ENCODE results near the gene HEBP2.
A peak's percentile ranks its signal among the peaks of the same experiment; 100 is the strongest.

HEBP2 gene

DNA sequence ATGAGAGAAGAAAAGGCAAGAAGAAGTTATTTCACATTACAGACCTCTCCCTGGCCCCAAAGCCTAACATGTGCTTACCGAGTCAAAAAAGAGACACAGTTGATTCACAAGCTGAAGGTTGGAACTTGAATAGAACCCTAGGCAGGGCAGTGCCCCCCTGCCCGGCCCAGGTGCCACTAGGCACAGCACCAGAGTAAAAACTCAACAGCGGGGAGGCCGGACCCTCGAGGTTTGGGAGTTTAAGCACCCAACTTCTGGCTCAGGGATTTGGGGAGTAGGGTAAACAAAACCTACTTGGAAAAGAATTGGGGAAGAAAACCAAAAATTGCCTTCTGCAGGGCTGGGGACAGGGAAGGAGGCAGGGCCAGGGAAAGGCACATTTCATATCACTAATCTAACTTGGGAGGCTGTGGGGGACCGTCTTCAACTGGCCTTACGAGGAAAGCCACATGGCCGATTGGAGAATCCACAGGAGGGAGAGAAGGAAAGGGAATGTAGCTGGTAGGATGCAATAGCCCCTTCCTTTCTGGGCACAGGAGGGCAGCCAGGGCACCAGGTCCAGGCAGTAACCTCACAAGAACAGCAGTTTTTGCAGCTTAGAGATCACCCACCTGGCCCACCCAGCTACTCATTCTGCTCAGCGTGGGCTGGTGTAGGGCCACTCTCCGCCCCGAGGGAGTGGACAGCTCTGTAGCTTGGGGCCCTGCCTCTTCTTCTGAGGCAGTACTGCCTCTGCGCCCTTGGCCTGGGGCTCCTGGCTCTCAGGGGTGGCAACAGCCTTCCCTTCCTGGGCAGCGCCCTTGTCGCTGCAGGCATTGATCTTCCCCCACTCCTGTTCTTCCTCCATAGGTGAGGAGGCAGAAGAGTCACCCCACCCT is 1.8 kb upstream of the HEBP2 start:
- no peaks in the 10 kb centered on the region for H3K9me3 ChIP-seq (ENCODE audit: control insufficient read depth, low read length)
- peaks cover 15% of the 10 kb centered on the region for H3K4me1 ChIP-seq (ENCODE audit: control insufficient read depth, insufficient read depth, low read length)
- DNase-seq (ENCODE audit: low read depth) = no peak
- H3K9ac ChIP-seq (ENCODE audit: low read length) = no peak overlapping the region
- no peak overlapping the region for H3K4me3 ChIP-seq (ENCODE audit: low read length)
- H3K36me3 ChIP-seq (ENCODE audit: control insufficient read depth, insufficient read depth, low read length, severe bottlenecking) = peaks cover 16% of the 10 kb centered on the region
- no peaks in the 10 kb centered on the region for H3K27me3 ChIP-seq (replicated peaks; ENCODE audit: control insufficient read depth, insufficient read depth, low read length)

DNA sequence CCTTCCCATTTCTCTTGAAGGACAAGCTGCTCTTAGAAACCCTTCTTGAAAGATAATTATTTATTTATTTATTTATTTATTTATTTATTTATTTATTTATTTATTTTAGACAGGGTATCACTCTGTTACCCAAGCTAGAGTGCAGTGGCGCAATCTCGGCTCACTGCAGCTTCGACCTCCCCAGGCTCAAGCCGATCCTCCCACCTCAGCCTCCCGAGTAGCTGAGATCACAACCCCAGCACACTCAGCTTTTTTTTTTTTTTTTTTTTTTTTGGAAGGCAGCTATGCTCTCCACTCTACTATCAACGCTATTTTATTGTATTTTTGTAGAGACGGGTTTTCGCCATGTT is 1.2 kb upstream of the HEBP2 start:
- DNase-seq (ENCODE audit: low read depth) = no peak
- Histone ChIP-seq H3K27me3 (replicated peaks; ENCODE audit: control insufficient read depth, insufficient read depth, low read length) (no peaks in the 10 kb centered on the region), H3K9me3 (ENCODE audit: control insufficient read depth, low read length) (no peaks in the 10 kb centered on the region), H3K36me3 (ENCODE audit: control insufficient read depth, insufficient read depth, low read length, severe bottlenecking) (peaks cover 22% of the 10 kb centered on the region), H3K4me1 (ENCODE audit: control insufficient read depth, insufficient read depth, low read length) (peaks cover 21% of the 10 kb centered on the region), H3K9ac (ENCODE audit: low read length) (peak overlapping the region; percentile 96), H3K4me3 (ENCODE audit: low read length) (peak overlapping the region; percentile 94)

DNA sequence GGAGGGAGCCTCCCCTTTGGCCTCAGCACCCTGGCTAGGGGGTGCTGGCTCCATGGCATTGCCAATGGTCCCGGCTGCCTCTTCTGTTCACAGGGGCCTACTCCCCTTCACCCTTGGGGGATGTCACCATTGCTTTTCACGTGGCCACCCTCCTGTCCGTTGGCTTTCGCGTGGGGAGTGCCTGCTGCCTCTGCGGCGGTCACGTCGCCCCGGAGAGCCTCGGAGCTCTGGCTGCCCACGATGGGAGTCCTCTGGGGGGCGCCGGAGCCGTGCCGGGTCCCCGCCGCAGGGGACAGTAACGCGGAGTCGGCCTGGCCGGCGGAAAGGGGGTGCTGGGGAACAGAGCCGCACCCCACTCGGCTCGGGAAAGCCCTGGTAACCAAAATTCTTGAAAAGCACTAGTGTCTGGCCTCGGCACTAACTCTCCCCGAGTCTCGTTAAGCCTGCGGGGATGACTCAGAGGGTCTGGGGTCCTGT is 661 bp upstream of the HEBP2 start:
- no peaks in the 10 kb centered on the region for H3K27me3 ChIP-seq (replicated peaks; ENCODE audit: control insufficient read depth, insufficient read depth, low read length)
- peaks cover 25% of the 10 kb centered on the region for H3K4me1 ChIP-seq (ENCODE audit: control insufficient read depth, insufficient read depth, low read length)
- DNase-seq (ENCODE audit: low read depth) = peak; percentile 54

DNA sequence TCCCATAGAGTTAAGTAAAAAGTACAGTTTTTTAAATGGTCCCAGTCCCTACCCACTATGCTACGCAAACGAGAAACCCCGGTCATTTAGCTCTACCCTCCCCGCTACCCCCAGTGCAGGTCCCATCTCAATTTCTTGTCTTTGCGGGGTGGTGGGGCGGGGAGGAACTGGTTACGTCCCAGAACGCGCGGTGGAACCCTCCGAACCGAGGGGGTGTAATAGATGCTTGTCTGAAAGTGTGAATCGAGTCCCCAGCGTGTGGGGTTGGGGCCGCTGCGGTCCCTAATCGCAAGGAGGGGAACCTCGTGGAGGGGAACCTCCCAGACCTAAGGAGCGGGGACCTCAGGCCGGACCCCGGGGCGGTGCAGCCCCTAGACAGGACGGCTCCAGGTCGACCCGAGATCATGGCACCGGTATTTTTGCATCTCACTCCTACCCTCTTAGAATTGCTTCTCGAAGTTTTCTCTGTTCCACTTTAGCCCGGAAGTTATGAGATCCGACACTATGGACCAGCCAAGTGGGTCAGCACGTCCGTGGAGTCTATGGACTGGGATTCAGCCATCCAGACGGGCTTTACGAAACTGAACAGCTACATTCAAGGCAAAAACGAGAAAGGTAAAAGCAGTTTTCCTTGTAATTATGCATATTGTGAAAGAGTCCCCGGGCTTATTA is 779 bp downstream of the HEBP2 start:
- H3K9ac ChIP-seq (ENCODE audit: low read length) = peak overlapping the region; percentile 96
- peaks cover 38% of the 10 kb centered on the region for H3K36me3 ChIP-seq (ENCODE audit: control insufficient read depth, insufficient read depth, low read length, severe bottlenecking)
- H3K4me1 ChIP-seq (ENCODE audit: control insufficient read depth, insufficient read depth, low read length) = peaks cover 38% of the 10 kb centered on the region
- peak; percentile 52 for DNase-seq (ENCODE audit: low read depth)
- H3K9me3 ChIP-seq (ENCODE audit: control insufficient read depth, low read length) = no peaks in the 10 kb centered on the region
- H3K4me3 ChIP-seq (ENCODE audit: low read length) = peak overlapping the region; percentile 94
- no peaks in the 10 kb centered on the region for H3K27me3 ChIP-seq (replicated peaks; ENCODE audit: control insufficient read depth, insufficient read depth, low read length)

More for the DNA sequence above, 661 bp upstream of the HEBP2 start:
- H3K9me3 ChIP-seq (ENCODE audit: control insufficient read depth, low read length) = no peaks in the 10 kb centered on the region
- peak overlapping the region; percentile 96 for H3K9ac ChIP-seq (ENCODE audit: low read length)
- H3K36me3 ChIP-seq (ENCODE audit: control insufficient read depth, insufficient read depth, low read length, severe bottlenecking) = peaks cover 24% of the 10 kb centered on the region
- H3K4me3 ChIP-seq (ENCODE audit: low read length) = peak overlapping the region; percentile 94

DNA sequence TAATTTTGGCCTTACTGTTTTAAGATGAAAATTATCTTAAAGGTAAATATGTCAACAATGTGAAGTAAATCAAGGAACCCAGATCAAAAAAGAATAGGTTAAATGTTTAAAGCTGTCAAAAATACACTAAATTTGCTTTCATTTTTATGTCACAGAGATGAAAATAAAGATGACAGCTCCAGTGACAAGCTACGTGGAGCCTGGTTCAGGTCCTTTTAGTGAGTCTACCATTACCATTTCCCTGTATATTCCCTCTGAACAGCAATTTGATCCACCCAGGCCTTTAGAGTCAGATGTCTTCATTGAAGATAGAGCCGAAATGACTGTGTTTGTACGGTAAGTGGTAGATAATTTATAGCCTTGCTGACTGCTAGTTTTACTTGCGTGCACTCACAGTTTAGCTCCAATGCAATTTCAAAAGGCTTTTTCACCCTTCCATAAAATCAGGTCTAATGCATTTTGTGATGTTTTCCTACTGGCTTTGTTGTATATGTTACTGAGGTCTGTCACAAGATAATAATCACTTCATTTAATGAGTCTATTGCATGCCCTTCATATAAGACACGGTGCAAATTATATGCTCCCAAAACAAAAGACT is 1.9 kb downstream of the HEBP2 start:
- Histone ChIP-seq H3K9me3 (ENCODE audit: control insufficient read depth, low read length) (no peaks in the 10 kb centered on the region), H3K9ac (ENCODE audit: low read length) (peak overlapping the region; percentile 96), H3K4me3 (ENCODE audit: low read length) (peak overlapping the region; percentile 94), H3K36me3 (ENCODE audit: control insufficient read depth, insufficient read depth, low read length, severe bottlenecking) (peaks cover 44% of the 10 kb centered on the region), H3K27me3 (replicated peaks; ENCODE audit: control insufficient read depth, insufficient read depth, low read length) (no peaks in the 10 kb centered on the region), H3K4me1 (ENCODE audit: control insufficient read depth, insufficient read depth, low read length) (peaks cover 50% of the 10 kb centered on the region)
- no peak for DNase-seq (ENCODE audit: low read depth)

DNA sequence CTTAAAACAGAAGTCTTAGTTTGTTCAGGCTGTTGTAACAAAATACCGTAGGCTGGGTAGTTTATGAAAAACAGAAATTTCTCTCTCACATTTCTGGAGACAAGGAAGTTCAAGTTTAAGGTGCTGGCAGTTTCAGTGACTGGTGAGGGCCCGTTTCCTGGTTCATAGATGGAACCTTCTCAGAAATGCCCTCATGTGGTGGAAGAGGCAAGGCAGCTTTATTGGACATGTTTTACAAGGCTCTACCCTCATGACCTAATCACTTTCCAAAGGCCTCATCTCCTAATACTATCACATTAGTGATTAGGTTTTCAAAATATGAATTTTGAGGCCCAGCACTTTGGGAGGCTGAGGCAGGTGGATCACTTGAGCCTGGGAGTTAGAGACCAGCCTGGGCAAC is 2.4 kb downstream of the HEBP2 start:
- no peak for DNase-seq (ENCODE audit: low read depth)
- Histone ChIP-seq H3K4me1 (ENCODE audit: control insufficient read depth, insufficient read depth, low read length) (peaks cover 55% of the 10 kb centered on the region), H3K27me3 (replicated peaks; ENCODE audit: control insufficient read depth, insufficient read depth, low read length) (no peaks in the 10 kb centered on the region), H3K36me3 (ENCODE audit: control insufficient read depth, insufficient read depth, low read length, severe bottlenecking) (peaks cover 50% of the 10 kb centered on the region), H3K9ac (ENCODE audit: low read length) (peak overlapping the region; percentile 96), H3K4me3 (ENCODE audit: low read length) (peak overlapping the region; percentile 94), H3K9me3 (ENCODE audit: control insufficient read depth, low read length) (no peaks in the 10 kb centered on the region)

DNA sequence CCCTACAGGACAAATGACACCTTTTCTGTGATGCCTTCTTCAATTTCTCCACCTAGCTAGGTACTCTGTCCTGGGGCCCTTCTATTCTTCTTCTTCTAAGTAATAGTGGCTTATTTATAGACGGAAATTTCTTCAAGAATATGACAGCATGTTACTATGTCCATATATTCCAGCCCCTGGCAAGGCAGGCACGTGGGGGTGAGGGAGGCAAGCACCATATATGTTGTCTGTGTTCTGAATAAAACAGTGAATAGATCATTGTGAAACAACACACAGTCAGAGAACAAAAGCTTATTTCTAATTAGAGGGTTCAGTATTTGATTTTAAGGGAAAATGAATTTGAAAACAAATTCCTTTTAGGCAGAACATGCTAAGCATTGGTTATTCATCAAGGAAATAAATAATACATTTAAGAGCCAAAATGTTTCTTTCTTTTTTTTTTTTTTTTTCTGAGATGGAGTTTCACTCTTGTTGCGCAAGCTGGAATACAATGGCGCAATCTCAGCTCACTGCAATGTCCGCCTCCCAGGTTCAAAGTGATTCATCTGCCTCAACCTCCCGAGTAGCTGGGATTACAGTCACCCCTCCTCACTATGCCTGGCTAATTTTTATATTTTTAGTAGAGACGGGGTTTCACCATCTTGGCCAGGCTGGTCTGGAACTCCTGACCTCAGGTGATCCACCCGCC is 6.2 kb downstream of the HEBP2 start:
- Histone ChIP-seq H3K27me3 (replicated peaks; ENCODE audit: control insufficient read depth, insufficient read depth, low read length) (no peaks in the 10 kb centered on the region), H3K4me1 (ENCODE audit: control insufficient read depth, insufficient read depth, low read length) (peaks cover 56% of the 10 kb centered on the region), H3K4me3 (ENCODE audit: low read length) (no peak overlapping the region), H3K9ac (ENCODE audit: low read length) (peak overlapping the region; percentile 38), H3K36me3 (ENCODE audit: control insufficient read depth, insufficient read depth, low read length, severe bottlenecking) (peaks cover 81% of the 10 kb centered on the region), H3K9me3 (ENCODE audit: control insufficient read depth, low read length) (no peaks in the 10 kb centered on the region)
- peak; percentile 74 for DNase-seq (ENCODE audit: low read depth)

DNA sequence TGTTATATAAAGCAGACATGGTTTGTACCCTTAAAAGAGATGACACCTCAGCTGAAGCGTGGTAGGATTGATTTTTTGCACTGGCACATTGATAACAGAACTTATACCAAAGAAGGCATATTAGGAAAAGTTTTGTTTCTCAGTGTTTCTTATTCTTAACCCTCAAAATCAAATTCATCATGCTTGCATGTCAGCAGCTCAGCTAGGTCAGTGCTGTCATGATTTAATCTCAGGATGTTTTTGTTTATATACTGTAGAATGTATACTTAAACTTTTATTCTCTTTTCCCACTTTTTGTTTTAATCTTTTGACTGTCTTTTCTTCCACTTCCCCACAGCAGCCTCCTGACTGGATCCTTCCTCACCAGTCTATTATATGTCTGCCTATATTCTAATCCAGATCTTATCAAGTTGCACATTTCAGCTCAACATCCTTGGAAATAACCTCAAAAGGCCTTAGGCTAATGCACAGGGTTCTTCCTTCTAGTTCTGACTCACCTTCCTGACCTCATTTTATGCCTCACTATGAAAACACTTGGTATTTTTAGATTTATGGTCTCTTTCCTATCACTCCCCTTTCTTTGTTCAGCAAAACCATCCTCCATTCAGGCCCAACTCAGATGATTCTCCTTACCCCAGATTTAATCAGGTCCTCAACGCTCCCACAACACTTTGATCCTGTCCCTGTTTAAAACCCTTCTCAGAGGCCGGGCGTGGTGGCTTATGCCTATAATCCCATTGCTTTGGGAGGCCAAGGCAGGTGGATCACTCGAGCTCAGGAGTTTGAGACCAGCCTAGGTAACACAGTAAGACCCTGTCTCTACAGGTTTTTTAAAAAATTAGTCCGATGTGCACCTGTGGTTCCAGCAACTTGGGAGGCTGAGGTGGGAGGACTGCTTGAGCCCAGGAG is 7.2 kb downstream of the HEBP2 start:
- Histone ChIP-seq H3K9me3 (ENCODE audit: control insufficient read depth, low read length) (no peaks in the 10 kb centered on the region), H3K9ac (ENCODE audit: low read length) (peak overlapping the region; percentile 13), H3K27me3 (replicated peaks; ENCODE audit: control insufficient read depth, insufficient read depth, low read length) (no peaks in the 10 kb centered on the region), H3K4me3 (ENCODE audit: low read length) (no peak overlapping the region), H3K4me1 (ENCODE audit: control insufficient read depth, insufficient read depth, low read length) (peaks cover 58% of the 10 kb centered on the region), H3K36me3 (ENCODE audit: control insufficient read depth, insufficient read depth, low read length, severe bottlenecking) (peaks cover 74% of the 10 kb centered on the region)
- DNase-seq (ENCODE audit: low read depth) = peak; percentile 41

DNA sequence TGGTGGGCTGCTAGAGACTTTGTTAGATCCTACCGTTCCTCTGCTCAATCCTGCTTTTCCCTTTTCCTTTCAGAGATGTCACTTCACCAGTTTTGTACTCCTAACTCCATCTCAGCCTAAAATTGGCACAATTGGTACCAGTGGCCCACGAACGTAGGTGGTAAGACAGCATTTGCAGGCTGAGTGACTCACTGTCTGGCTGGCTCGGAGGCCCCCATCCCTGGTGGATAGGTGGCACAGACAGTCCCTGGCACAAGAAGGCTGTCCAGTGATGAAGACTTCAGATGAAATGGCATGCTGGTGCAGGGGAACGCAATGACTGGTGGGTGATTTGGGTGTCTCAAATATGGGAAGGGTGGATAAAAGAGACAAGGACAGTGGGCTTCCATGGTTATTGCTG is 11.1 kb downstream of the HEBP2 start:
- Histone ChIP-seq H3K27me3 (replicated peaks; ENCODE audit: control insufficient read depth, insufficient read depth, low read length) (no peaks in the 10 kb centered on the region), H3K9ac (ENCODE audit: low read length) (no peak overlapping the region), H3K4me3 (ENCODE audit: low read length) (no peak overlapping the region), H3K36me3 (ENCODE audit: control insufficient read depth, insufficient read depth, low read length, severe bottlenecking) (peaks cover 57% of the 10 kb centered on the region), H3K9me3 (ENCODE audit: control insufficient read depth, low read length) (no peaks in the 10 kb centered on the region), H3K4me1 (ENCODE audit: control insufficient read depth, insufficient read depth, low read length) (peaks cover 23% of the 10 kb centered on the region)
- DNase-seq (ENCODE audit: low read depth) = no peak

DNA sequence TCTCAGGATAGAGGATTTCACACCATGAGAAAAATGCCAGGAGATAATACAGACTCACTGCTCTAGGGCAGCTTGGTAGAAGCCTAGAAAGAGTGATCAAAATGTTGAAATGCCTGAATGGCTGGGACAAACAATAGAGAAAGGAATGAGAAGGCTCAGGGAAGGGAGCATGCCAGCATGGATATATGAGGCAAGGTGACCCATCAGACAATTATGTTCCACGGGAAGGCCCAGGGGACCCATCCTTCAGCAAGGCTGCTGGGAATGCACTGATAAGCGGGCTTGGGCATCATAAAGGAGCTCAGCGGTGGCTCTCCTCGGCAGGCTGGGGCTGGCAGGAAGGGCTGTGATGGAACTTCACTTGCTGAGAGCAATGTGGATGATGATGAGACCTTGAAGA is 12.2 kb downstream of the HEBP2 start:
- no peaks in the 10 kb centered on the region for H3K9me3 ChIP-seq (ENCODE audit: control insufficient read depth, low read length)
- no peak overlapping the region for H3K9ac ChIP-seq (ENCODE audit: low read length)
- H3K4me3 ChIP-seq (ENCODE audit: low read length) = no peak overlapping the region
- peaks cover 12% of the 10 kb centered on the region for H3K4me1 ChIP-seq (ENCODE audit: control insufficient read depth, insufficient read depth, low read length)
- no peak for DNase-seq (ENCODE audit: low read depth)
- H3K27me3 ChIP-seq (replicated peaks; ENCODE audit: control insufficient read depth, insufficient read depth, low read length) = no peaks in the 10 kb centered on the region
- H3K36me3 ChIP-seq (ENCODE audit: control insufficient read depth, insufficient read depth, low read length, severe bottlenecking) = peaks cover 49% of the 10 kb centered on the region

All from adipocyte (in vitro differentiated cells).